ENCODE results near the gene ATG16L2.

- TF ChIP-seq CTCF (conservative IDR thresholded peaks at IDR 0.05; ENCODE audit: low read depth, low read length) (no peak), ELK1 (IDR thresholded peaks at IDR 0.05; ENCODE audit: borderline replicate concordance, low read depth, low read length) (no peak), BHLHE40 (IDR thresholded peaks at IDR 0.05; ENCODE audit: low read depth, low read length) (no peak), RAD21 (IDR thresholded peaks at IDR 0.05; ENCODE audit: low read length) (no peak)
Measured at GRCh38 chr11:72820439-72821139, 6.4 kb downstream of the ATG16L2 start.

Measured in IMR-90 (cell line).